ENCODE data around the gene GPR148.
A peak's percentile ranks its signal among the peaks of the same experiment; 100 is the strongest.
"Not testable (repeated sequence)": the region's sequence is repeated elsewhere in the genome, so short reads cannot be mapped to it uniquely, and the experiment has no call there.

The GPR148 gene

GRCh38 chr2:130728549-130729316 lies at the start of gene GPR148:
GPR148 (plus strand) TSS chr2:130729070; CDS start chr2:130729152, 82 bp downstream.
- DNase-seq (ENCODE audit: low read depth in 2 of 2) = no peak

- not testable (repeated sequence) for DNase-seq (ENCODE audit: low read depth in 2 of 2)
These were observed 36.7 kb upstream of the GPR148 start for GRCh38 chr2:130692041-130692770.

GRCh38 chr2:130693474-130693873 lies 35.4 kb upstream of the GPR148 start:
- not testable (repeated sequence) for DNase-seq (ENCODE audit: low read depth in 2 of 2)

- DNase-seq (ENCODE audit: low read depth in 2 of 2) = not testable (repeated sequence)
These were observed 25.6 kb upstream of the GPR148 start for GRCh38 chr2:130703250-130703649.

GRCh38 chr2:130714795-130715194 lies 14.1 kb upstream of the GPR148 start:
- not testable (repeated sequence) for DNase-seq (ENCODE audit: low read depth in 2 of 2)

- no peak for DNase-seq (ENCODE audit: low read depth in 2 of 2)
These were observed 8.8 kb upstream of the GPR148 start for GRCh38 chr2:130720036-130720435.

GRCh38 chr2:130720528-130720927 lies 8.3 kb upstream of the GPR148 start:
- DNase-seq (ENCODE audit: low read depth in 2 of 2) = no peak

GRCh38 chr2:130724455-130724854 lies 4.4 kb upstream of the GPR148 start:
- DNase-seq (ENCODE audit: low read depth in 2 of 2) = no peak

GRCh38 chr2:130726614-130727180 lies 2.2 kb upstream of the GPR148 start:
- no peak for DNase-seq (ENCODE audit: low read depth in 2 of 2)

- peak; percentile 77 to 80 for DNase-seq (ENCODE audit: low read depth in 2 of 2)
These were observed 1.5 kb upstream of the GPR148 start for GRCh38 chr2:130727286-130727924.

GRCh38 chr2:130728007-130728454 lies 839 bp upstream of the GPR148 start:
- DNase-seq (ENCODE audit: low read depth in 2 of 2) = no peak

GRCh38 chr2:130729322-130730299 lies 741 bp downstream of the GPR148 start:
- no peak for DNase-seq (ENCODE audit: low read depth in 2 of 2)

- DNase-seq (ENCODE audit: low read depth in 2 of 2) = not testable (repeated sequence)
These were observed 3.4 kb downstream of the GPR148 start for GRCh38 chr2:130732257-130732656.

- no peak for DNase-seq (ENCODE audit: low read depth in 2 of 2)
These were observed 6.3 kb downstream of the GPR148 start for GRCh38 chr2:130735200-130735599.

- DNase-seq (ENCODE audit: low read depth in 2 of 2) = no peak
These were observed 7.6 kb downstream of the GPR148 start for GRCh38 chr2:130736487-130736886.

- no peak for DNase-seq (ENCODE audit: low read depth in 2 of 2)
These were observed 8.7 kb downstream of the GPR148 start for GRCh38 chr2:130737592-130737991.

GRCh38 chr2:130740671-130741070 lies 11.8 kb downstream of the GPR148 start:
- no peak for DNase-seq (ENCODE audit: low read depth in 2 of 2)

GRCh38 chr2:130743278-130743677 lies 14.4 kb downstream of the GPR148 start:
- DNase-seq (ENCODE audit: low read depth in 2 of 2) = no peak

- no peak for DNase-seq (ENCODE audit: low read depth in 2 of 2)
These were observed 15.6 kb downstream of the GPR148 start for GRCh38 chr2:130744287-130745117.

- no peak for DNase-seq (ENCODE audit: low read depth in 2 of 2)
These were observed 20.2 kb downstream of the GPR148 start for GRCh38 chr2:130749078-130749477.

Data from stimulated activated CD8-positive, alpha-beta memory T cell treated with anti-CD3 and anti-CD28 coated beads, Interleukin-7, amount 100 ng/mL, for 1 hour (primary cell).